BLaER1 treated with 17β-estradiol and CSF1 and Interleukin-3, amounts not matched to agents 10 nM and 100 nM (cell line): Measurements from ENCODE around the gene CIPC.

ENCODE experiments used
- H3K27ac ChIP-seq, 11 experiments: shearing (Covaris generic); formaldehyde crosslinking; 2 replicates each; pipeline ENCODE4 v1.8.1; 2022
- H3K27me3 ChIP-seq, 11 experiments: shearing (Covaris generic); formaldehyde crosslinking; 2 replicates each; pipeline ENCODE4 v1.8.1; 2022
- H3K36me3 ChIP-seq, 11 experiments: shearing (Covaris generic); formaldehyde crosslinking; 2 replicates each; pipeline ENCODE4 v1.8.1; 2022
- H3K4me1 ChIP-seq, 10 experiments: shearing (Covaris generic); formaldehyde crosslinking; 2 replicates each; pipeline ENCODE4 v1.8.1; 2022
- H3K4me2 ChIP-seq, 11 experiments: shearing (Covaris generic); formaldehyde crosslinking; 2 replicates each; pipeline ENCODE4 v1.8.1; 2022
- H3K4me3 ChIP-seq, 10 experiments: shearing (Covaris generic); formaldehyde crosslinking; 2 replicates each; pipeline ENCODE4 v1.8.1; 2022
- H3K9ac ChIP-seq, 11 experiments: shearing (Covaris generic); formaldehyde crosslinking; 2 replicates each; pipeline ENCODE4 v1.8.1; 2022
- H3K9me3 ChIP-seq, 11 experiments: shearing (Covaris generic); formaldehyde crosslinking; replicated peaks in 1 of 11; 2 replicates each; pipeline ENCODE4 v1.8.1; 2022
- H4K20me1 ChIP-seq, 11 experiments: shearing (Covaris generic); formaldehyde crosslinking; 2 replicates each; pipeline ENCODE4 v1.8.1; 2022
- Cebpa-rat ChIP-seq, 11 experiments: shearing (Covaris generic); IDR thresholded peaks; 2 replicates each; pipeline ENCODE4 v1.8.1; 2022

CIPC gene

GRCh38 chr14:77092676-77093075 lies 5.4 kb upstream of the CIPC start:
- H3K9ac ChIP-seq, result no peak overlapping the region
- H3K4me2 ChIP-seq, result no peak overlapping the region
- peaks cover 10 to 16% (median 13%) of the 10 kb centered on the region in 10 experiments for H3K4me1 ChIP-seq
- H3K4me3 ChIP-seq, result no peak overlapping the region; a peak in 1 of 20 replicates
- peaks cover 19 to 30% (median 24%) of the 10 kb centered on the region in 11 experiments for H3K9me3 ChIP-seq
- H3K27me3 ChIP-seq, result no peaks in the 10 kb centered on the region
- no peak overlapping the region for H3K27ac ChIP-seq
- H3K36me3 ChIP-seq, result peaks cover 0 to 10% (median 0%) of the 10 kb centered on the region in 11 experiments; a peak in 1 of 22 replicates
- H4K20me1 ChIP-seq, result no peaks in the 10 kb centered on the region
- no peak for TF ChIP-seq Cebpa-rat (IDR thresholded peaks at IDR 0.05)

GRCh38 chr14:77094672-77095284 lies 3.3 kb upstream of the CIPC start:
- Histone ChIP-seq H3K4me3 (no peak overlapping the region), H3K36me3 (peaks cover 0 to 10% (median 0%) of the 10 kb centered on the region in 11 experiments; a peak in 1 of 22 replicates), H3K27ac (no peak overlapping the region), H4K20me1 (no peaks in the 10 kb centered on the region), H3K9ac (no peak overlapping the region), H3K4me1 (peaks cover 23 to 27% (median 25%) of the 10 kb centered on the region in 10 experiments), H3K4me2 (no peak overlapping the region), H3K9me3 (peaks cover 19 to 30% (median 24%) of the 10 kb centered on the region in 11 experiments), H3K27me3 (no peaks in the 10 kb centered on the region)
- TF ChIP-seq Cebpa-rat (IDR thresholded peaks at IDR 0.05), result no peak

- no peaks in the 10 kb centered on the region; a peak in 1 of 22 replicates for H3K36me3 ChIP-seq
- no peaks in the 10 kb centered on the region for H3K27me3 ChIP-seq
- peaks cover 0 to 6% (median 0%) of the 10 kb centered on the region in 11 experiments; a peak in 5 of 22 replicates for H4K20me1 ChIP-seq
- H3K9ac ChIP-seq, result peak overlapping the region; percentile 81 to 95 (median 92)
- H3K4me3 ChIP-seq, result peak overlapping the region; percentile 76 to 93 (median 88)
- no peak for TF ChIP-seq Cebpa-rat (IDR thresholded peaks at IDR 0.05)
- H3K9me3 ChIP-seq, result peaks cover 1 to 7% (median 5%) of the 10 kb centered on the region in 11 experiments
- peak overlapping the region; percentile 89 to 98 (median 93) for H3K27ac ChIP-seq
- H3K4me2 ChIP-seq, result peak overlapping the region; percentile 72 to 96 (median 91)
- H3K4me1 ChIP-seq, result peaks cover 31 to 50% (median 44%) of the 10 kb centered on the region in 10 experiments
Observed at GRCh38 chr14:77097006-77097699, 905 bp upstream of the CIPC start.

GRCh38 chr14:77098529-77099353 lies 683 bp downstream of the CIPC start:
- Histone ChIP-seq H4K20me1 (peaks cover 0 to 18% (median 0%) of the 10 kb centered on the region in 11 experiments; a peak in 6 of 22 replicates), H3K4me1 (peaks cover 31 to 53% (median 45%) of the 10 kb centered on the region in 10 experiments), H3K9me3 (no peaks in the 10 kb centered on the region), H3K27me3 (no peaks in the 10 kb centered on the region), H3K27ac (peak overlapping the region; percentile 76 to 97 (median 91)), H3K9ac (peak overlapping the region; percentile 81 to 95 (median 92)), H3K36me3 (peaks cover 0 to 8% (median 0%) of the 10 kb centered on the region in 11 experiments; a peak in 2 of 22 replicates), H3K4me3 (peak overlapping the region; percentile 76 to 93 (median 88)), H3K4me2 (peak overlapping the region; percentile 81 to 100 (median 98))
- no peak for TF ChIP-seq Cebpa-rat (IDR thresholded peaks at IDR 0.05)

GRCh38 chr14:77099425-77100167 lies 1.5 kb downstream of the CIPC start:
- peaks cover 0 to 8% (median 0%) of the 10 kb centered on the region in 11 experiments; a peak in 4 of 22 replicates for H3K36me3 ChIP-seq
- peak overlapping the region in 7 of 11 experiments; percentile 6 to 95 (median 94); a peak in 6 of 22 replicates for H3K9ac ChIP-seq
- no peaks in the 10 kb centered on the region for H3K9me3 ChIP-seq
- TF ChIP-seq Cebpa-rat (IDR thresholded peaks at IDR 0.05), result no peak
- no peak overlapping the region; a peak in 1 of 22 replicates for H3K27ac ChIP-seq
- no peaks in the 10 kb centered on the region for H3K27me3 ChIP-seq
- H3K4me3 ChIP-seq, result peak overlapping the region in 8 of 10 experiments; percentile 76 to 90 (median 86); a peak in 13 of 20 replicates
- peak overlapping the region; percentile 81 to 100 (median 98) for H3K4me2 ChIP-seq
- H3K4me1 ChIP-seq, result peaks cover 31 to 62% (median 45%) of the 10 kb centered on the region in 10 experiments
- H4K20me1 ChIP-seq, result peaks cover 0 to 27% (median 4%) of the 10 kb centered on the region in 11 experiments; a peak in 9 of 22 replicates

GRCh38 chr14:77100961-77101360 lies 2.9 kb downstream of the CIPC start:
- Histone ChIP-seq H4K20me1 (peaks cover 0 to 40% (median 9%) of the 10 kb centered on the region in 11 experiments; a peak in 9 of 22 replicates), H3K36me3 (peaks cover 4 to 18% (median 7%) of the 10 kb centered on the region in 11 experiments; a peak in 16 of 22 replicates), H3K9me3 (no peaks in the 10 kb centered on the region), H3K9ac (peak overlapping the region in 4 of 11 experiments; percentile 1 to 24 (median 10); a peak in 1 of 22 replicates), H3K27ac (peak overlapping the region in 1 of 11 experiments; percentile 21; a peak in 1 of 22 replicates), H3K27me3 (no peaks in the 10 kb centered on the region), H3K4me2 (peak overlapping the region; percentile 14 to 100 (median 43); a peak in 18 of 22 replicates), H3K4me3 (no peak overlapping the region), H3K4me1 (peaks cover 31 to 75% (median 47%) of the 10 kb centered on the region in 10 experiments)
- no peak for TF ChIP-seq Cebpa-rat (IDR thresholded peaks at IDR 0.05)

GRCh38 chr14:77102154-77102553 lies 4.1 kb downstream of the CIPC start:
- H3K4me1 ChIP-seq, result peaks cover 22 to 72% (median 37%) of the 10 kb centered on the region in 10 experiments
- H3K27ac ChIP-seq, result no peak overlapping the region
- peaks cover 0 to 52% (median 9%) of the 10 kb centered on the region in 11 experiments; a peak in 9 of 22 replicates for H4K20me1 ChIP-seq
- no peak for TF ChIP-seq Cebpa-rat (IDR thresholded peaks at IDR 0.05)
- peak overlapping the region in 6 of 11 experiments; percentile 9 to 100 (median 46); a peak in 5 of 22 replicates for H3K4me2 ChIP-seq
- H3K36me3 ChIP-seq, result peaks cover 15 to 30% (median 19%) of the 10 kb centered on the region in 11 experiments
- no peaks in the 10 kb centered on the region for H3K9me3 ChIP-seq
- H3K4me3 ChIP-seq, result no peak overlapping the region
- H3K9ac ChIP-seq, result no peak overlapping the region
- H3K27me3 ChIP-seq, result no peaks in the 10 kb centered on the region

- no peak for TF ChIP-seq Cebpa-rat (IDR thresholded peaks at IDR 0.05)
- peaks cover 21 to 71% (median 33%) of the 10 kb centered on the region in 10 experiments for H3K4me1 ChIP-seq
- H3K9ac ChIP-seq, result no peak overlapping the region
- peaks cover 0 to 65% (median 9%) of the 10 kb centered on the region in 11 experiments; a peak in 9 of 22 replicates for H4K20me1 ChIP-seq
- H3K27me3 ChIP-seq, result no peaks in the 10 kb centered on the region
- no peak overlapping the region for H3K4me2 ChIP-seq
- no peaks in the 10 kb centered on the region for H3K9me3 ChIP-seq
- H3K27ac ChIP-seq, result no peak overlapping the region
- no peak overlapping the region for H3K4me3 ChIP-seq
- H3K36me3 ChIP-seq, result peaks cover 29 to 43% (median 33%) of the 10 kb centered on the region in 11 experiments
Observed at GRCh38 chr14:77103475-77103874, 5.4 kb downstream of the CIPC start.
